WTC11 (cell line): ENCODE data around the gene SYNRG. TPM values are rescaled to one million over a fixed set of nuclear protein-coding genes. Genes with fewer than 3 reads are reported as not detected.

Experiments
- ATAC-seq: fragments of 200-7000 bp; cut with Tn5 transposase; 2 replicates; pipeline ENCODE4 v1.10.0; 2021; ENCODE audit warnings: mild to moderate bottlenecking, moderate library complexity
- CTCF ChIA-PET: fragments of 300-600 bp; sonication (Branson Sonifier 250); formaldehyde crosslinking; loops from one replicate; lab custom pipeline; 2021; ENCODE audit warnings: antibody characterized with exemption; lab: Charles Lee
- POLR2A ChIA-PET: fragments of 350-600 bp; sonication (Branson Sonifier 250); formaldehyde crosslinking; loops from one replicate; lab custom pipeline; 2021; ENCODE audit warnings: antibody characterized with exemption; lab: Charles Lee
- DNase-seq: peaks from one replicate; pipeline ENCODE4 v3.0.0; 2021; ENCODE audit warnings: low spot score
- H3K27ac Mint-ChIP-seq: 2 replicates; pipeline ENCODE4 v1.8.0; 2021; ENCODE audit warnings: mixed read lengths
- H3K27me3 Mint-ChIP-seq: 2 replicates; pipeline ENCODE4 v1.8.0; 2021; ENCODE audit warnings: low read depth, mild to moderate bottlenecking, moderate library complexity, mixed read lengths
- H3K36me3 Mint-ChIP-seq: 2 replicates; pipeline ENCODE4 v1.8.0; 2021; ENCODE audit warnings: mixed read lengths
- H3K4me1 Mint-ChIP-seq: 2 replicates; pipeline ENCODE4 v1.8.0; 2022; ENCODE audit warnings: mixed read lengths
- H3K4me3 Mint-ChIP-seq: 2 replicates; pipeline ENCODE4 v1.8.0; 2021; ENCODE audit warnings: mild to moderate bottlenecking, moderate library complexity, mixed read lengths
- H3K9me3 Mint-ChIP-seq: 2 replicates; pipeline ENCODE4 v1.8.0; 2021; ENCODE audit warnings: mixed read lengths
- AFF4 ChIP-seq: sonication (generic); formaldehyde crosslinking; IDR thresholded peaks from 2 replicates; pipeline ENCODE4 v1.8.1; 2023; ENCODE audit warnings: mild to moderate bottlenecking, missing genetic modification reagents, borderline replicate concordance
- ARID4B ChIP-seq: sonication (generic); formaldehyde crosslinking; IDR thresholded peaks from 2 replicates; pipeline ENCODE4 v1.8.0; 2023; ENCODE audit warnings: missing genetic modification reagents, mild to moderate bottlenecking, borderline replicate concordance
- ATF2 ChIP-seq: sonication (generic); formaldehyde crosslinking; IDR thresholded peaks from 2 replicates; pipeline ENCODE4 v1.8.1; 2022; ENCODE audit warnings: low read depth, missing genetic modification reagents, borderline replicate concordance
- FOXP1 ChIP-seq: sonication (generic); formaldehyde crosslinking; IDR thresholded peaks from 2 replicates; pipeline ENCODE4 v1.8.0; 2022; ENCODE audit warnings: missing genetic modification reagents, mild to moderate bottlenecking, moderate library complexity, borderline replicate concordance
- IRF1 ChIP-seq: sonication (generic); formaldehyde crosslinking; IDR thresholded peaks from 2 replicates; pipeline ENCODE4 v1.8.0; 2023; ENCODE audit warnings: missing genetic modification reagents
- MXD4 ChIP-seq: fragments of 250-450 bp; sonication (Bioruptor Pico); IDR thresholded peaks from 2 replicates; pipeline ENCODE4 v1.8.0; 2021; ENCODE audit warnings: mild to moderate bottlenecking, moderate library complexity, borderline replicate concordance
- NR1H2 ChIP-seq: sonication (generic); formaldehyde crosslinking; IDR thresholded peaks from 2 replicates; pipeline ENCODE4 v1.9.0; 2021; ENCODE audit warnings: mild to moderate bottlenecking, moderate library complexity, missing genetic modification reagents
- NR2C2 ChIP-seq: sonication (generic); formaldehyde crosslinking; IDR thresholded peaks from 2 replicates; pipeline ENCODE4 v1.8.0; 2022; ENCODE audit warnings: mild to moderate bottlenecking, missing genetic modification reagents
- TEAD1 ChIP-seq: sonication (generic); formaldehyde crosslinking; IDR thresholded peaks from 2 replicates; pipeline ENCODE4 v1.8.0; 2022; ENCODE audit warnings: mild to moderate bottlenecking, missing genetic modification reagents
- TP53 ChIP-seq: sonication (generic); formaldehyde crosslinking; IDR thresholded peaks from 2 replicates; pipeline ENCODE4 v1.8.1; 2023; ENCODE audit warnings: mild to moderate bottlenecking, missing genetic modification reagents
- ZBTB43 ChIP-seq: sonication (generic); formaldehyde crosslinking; IDR thresholded peaks from 2 replicates; pipeline ENCODE4 v1.8.1; 2023; ENCODE audit warnings: mild to moderate bottlenecking, missing genetic modification reagents
- ZNF121 ChIP-seq: sonication (generic); formaldehyde crosslinking; IDR thresholded peaks from 2 replicates; pipeline ENCODE4 v1.8.0; 2023; ENCODE audit warnings: missing genetic modification reagents
- ZNF138 ChIP-seq: sonication (generic); formaldehyde crosslinking; conservative IDR thresholded peaks from 2 replicates; pipeline ENCODE4 v1.8.1; 2022; ENCODE audit warnings: mild to moderate bottlenecking, moderate library complexity, missing genetic modification reagents
- total RNA-seq: library from RNA; stranded (reverse); gene quantifications from 3 replicates; pipeline ENCODE4 v1.2.3, GENCODE V29; 2021

SYNRG gene
- total RNA-seq, 1 experiment from 2014 or later = 31.3 TPM

GRCh38 chr17:37541880-37542660 is 67.1 kb downstream of the SYNRG start (continued):
- no peak for TF ChIP-seq ATF2 (CRISPR knock-in tag)

GRCh38 chr17:37538981-37539659 is 70.1 kb downstream of the SYNRG start:
- ChIA-PET CTCF (no interaction called here), POLR2A (no interaction called here)
- Mint-ChIP-seq H3K27me3 (no peaks in the 10 kb centered on the region), H3K4me3 (no peak overlapping the region), H3K4me1 (peaks cover 20% of the 10 kb centered on the region), H3K9me3 (no peaks in the 10 kb centered on the region), H3K27ac (no peak overlapping the region), H3K36me3 (peaks cover 47% of the 10 kb centered on the region)
- ATAC-seq = no peak
- TF ChIP-seq NR1H2 (CRISPR knock-in tag) = no peak
- peak; percentile 56; the same call in 1 of the 2 replicates for TF ChIP-seq ZNF121 (CRISPR knock-in tag)
- no peak for DNase-seq

- H3K27me3 Mint-ChIP-seq = no peaks in the 10 kb centered on the region
- H3K4me3 Mint-ChIP-seq = no peak overlapping the region
- no peak overlapping the region; the same call in 1 of the 2 replicates for H3K27ac Mint-ChIP-seq
- ATAC-seq (no peak), DNase-seq (no peak)
- TF ChIP-seq FOXP1 (CRISPR knock-in tag) = no peak
- TF ChIP-seq AFF4 (CRISPR knock-in tag) = no peak
- TF ChIP-seq TEAD1 = no peak
- no peak for TF ChIP-seq ZNF138 (CRISPR knock-in tag)
- no peak for TF ChIP-seq ZBTB43 (CRISPR knock-in tag)
- no peak for TF ChIP-seq MXD4
- no peak for TF ChIP-seq IRF1 (CRISPR knock-in tag)
- TF ChIP-seq TP53 (CRISPR knock-in tag) = no peak
- no peak for TF ChIP-seq ARID4B (CRISPR knock-in tag)
- no peak for TF ChIP-seq NR2C2
- ChIA-PET POLR2A (no interaction called here), CTCF (no interaction called here)
- H3K4me1 Mint-ChIP-seq = no peaks in the 10 kb centered on the region; the same call in 1 of the 2 replicates
- H3K9me3 Mint-ChIP-seq = no peaks in the 10 kb centered on the region
- peaks cover 44% of the 10 kb centered on the region for H3K36me3 Mint-ChIP-seq
These were observed 73.3 kb downstream of the SYNRG start for GRCh38 chr17:37535906-37536305.
